ENCODE data around the gene B3GALT5. TPM values are rescaled to one million over a fixed set of nuclear protein-coding genes. Genes with fewer than 3 reads are reported as not detected.

Gene B3GALT5
- total RNA-seq, 1 experiment from 2014 or later = 1.5 TPM

- Histone ChIP-seq H3K9me2 (replicated peaks; ENCODE audit: low read length) (no peaks in the 10 kb centered on the region), H3K27me3 (ENCODE audit: low read length) (no peaks in the 10 kb centered on the region), H3K4me2 (ENCODE audit: low read length) (no peak overlapping the region), H3K4me3 (ENCODE audit: low read length) (no peak overlapping the region), H3K79me2 (ENCODE audit: low read length) (no peaks in the 10 kb centered on the region), H3K36me3 (ENCODE audit: low read depth, low read length) (no peaks in the 10 kb centered on the region), H4K20me1 (ENCODE audit: low read length) (no peaks in the 10 kb centered on the region), H3K9ac (ENCODE audit: low read length) (no peak overlapping the region), H2AFZ (ENCODE audit: low read length) (no peak overlapping the region), H3F3A (ENCODE audit: low read length, unreplicated experiment) (no peaks in the 10 kb centered on the region), H3K9me3 (ENCODE audit: low read length) (no peaks in the 10 kb centered on the region), H3K4me1 (ENCODE audit: insufficient read depth, low read length) (peaks cover 6% of the 10 kb centered on the region; the same call in 1 of the 2 replicates), H3K27ac (ENCODE audit: low read length) (no peak overlapping the region)
- ChIA-PET POLR2A (ENCODE audit: unreplicated experiment) (no interaction called here), CTCF (no interaction called here)
- BruUV-seq (replicated peaks) = no TSS peak
- DNase-seq (no peak), ATAC-seq (peak; percentile 21; the same call in 1 of the 2 replicates)
- TF ChIP-seq CTCF (conservative IDR thresholded peaks at IDR 0.05; ENCODE audit: low read depth, low read length) (no peak), EZH2 (IDR thresholded peaks at IDR 0.05; ENCODE audit: low read length, unreplicated experiment) (no peak), EZH2phosphoT487 (IDR thresholded peaks at IDR 0.05; ENCODE audit: borderline replicate concordance, low read length) (no peak)
- intact Hi-C loops (cut with micrococcal nuclease) = loop anchor here (1.0 kb wide), 1 partner anchor 21 kb away; no protein-coding TSS in a partner anchor
Measured at GRCh38 chr21:39595465-39595864, 17.3 kb upstream of the B3GALT5 start.

- POLR2A ChIA-PET (ENCODE audit: unreplicated experiment) = no interaction called here
- TF ChIP-seq CTCF (conservative IDR thresholded peaks at IDR 0.05; ENCODE audit: low read depth, low read length) = no peak
- no peak for TF ChIP-seq EZH2phosphoT487 (IDR thresholded peaks at IDR 0.05; ENCODE audit: borderline replicate concordance, low read length)
- no peak for TF ChIP-seq EZH2 (IDR thresholded peaks at IDR 0.05; ENCODE audit: low read length, unreplicated experiment)
Measured at GRCh38 chr21:39597595-39597994, 15.1 kb upstream of the B3GALT5 start.

GRCh38 chr21:39599191-39599970 is 13.4 kb upstream of the B3GALT5 start:
- H2AFZ ChIP-seq (ENCODE audit: low read length) = no peak overlapping the region
- no peak overlapping the region for H3K27ac ChIP-seq (ENCODE audit: low read length)
- no peaks in the 10 kb centered on the region for H3F3A ChIP-seq (ENCODE audit: low read length, unreplicated experiment)
- no peak overlapping the region for H3K9ac ChIP-seq (ENCODE audit: low read length)
- no peaks in the 10 kb centered on the region for H3K27me3 ChIP-seq (ENCODE audit: low read length)
- BruUV-seq (replicated peaks) = no TSS peak
- no peaks in the 10 kb centered on the region for H3K79me2 ChIP-seq (ENCODE audit: low read length)
- H3K9me2 ChIP-seq (replicated peaks; ENCODE audit: low read length) = no peaks in the 10 kb centered on the region
- H3K9me3 ChIP-seq (ENCODE audit: low read length) = no peaks in the 10 kb centered on the region
- no peak for DNase-seq
- no peaks in the 10 kb centered on the region for H3K4me1 ChIP-seq (ENCODE audit: insufficient read depth, low read length)
- no peak overlapping the region for H3K4me2 ChIP-seq (ENCODE audit: low read length)
- H3K4me3 ChIP-seq (ENCODE audit: low read length) = no peak overlapping the region
- ATAC-seq = no peak
- intact Hi-C loops (cut with micrococcal nuclease) = no loop called here
- TF ChIP-seq EZH2phosphoT487 (IDR thresholded peaks at IDR 0.05; ENCODE audit: borderline replicate concordance, low read length) (no peak), CTCF (conservative IDR thresholded peaks at IDR 0.05; ENCODE audit: low read depth, low read length) (no peak), EZH2 (IDR thresholded peaks at IDR 0.05; ENCODE audit: low read length, unreplicated experiment) (no peak)
- no peaks in the 10 kb centered on the region for H3K36me3 ChIP-seq (ENCODE audit: low read depth, low read length)
- ChIA-PET CTCF (no interaction called here), POLR2A (ENCODE audit: unreplicated experiment) (no interaction called here)
- no peaks in the 10 kb centered on the region for H4K20me1 ChIP-seq (ENCODE audit: low read length)

More at GRCh38 chr21:39597595-39597994, 15.1 kb upstream of the B3GALT5 start:
- BruUV-seq (replicated peaks) = no TSS peak
- H3K9ac ChIP-seq (ENCODE audit: low read length) = no peak overlapping the region
- H3K4me2 ChIP-seq (ENCODE audit: low read length) = no peak overlapping the region
- CTCF ChIA-PET = no interaction called here
- ATAC-seq = no peak
- H3K9me3 ChIP-seq (ENCODE audit: low read length) = no peaks in the 10 kb centered on the region
- peaks cover 6% of the 10 kb centered on the region; the same call in 1 of the 2 replicates for H3K4me1 ChIP-seq (ENCODE audit: insufficient read depth, low read length)
- H3K27ac ChIP-seq (ENCODE audit: low read length) = no peak overlapping the region
- H3K79me2 ChIP-seq (ENCODE audit: low read length) = no peaks in the 10 kb centered on the region
- no peaks in the 10 kb centered on the region for H4K20me1 ChIP-seq (ENCODE audit: low read length)
- H3F3A ChIP-seq (ENCODE audit: low read length, unreplicated experiment) = no peaks in the 10 kb centered on the region
- H3K4me3 ChIP-seq (ENCODE audit: low read length) = no peak overlapping the region
- intact Hi-C loops (cut with micrococcal nuclease) = no loop called here
- DNase-seq = no peak
- H3K27me3 ChIP-seq (ENCODE audit: low read length) = no peaks in the 10 kb centered on the region
- H3K9me2 ChIP-seq (replicated peaks; ENCODE audit: low read length) = no peaks in the 10 kb centered on the region
- no peaks in the 10 kb centered on the region for H3K36me3 ChIP-seq (ENCODE audit: low read depth, low read length)
- no peak overlapping the region for H2AFZ ChIP-seq (ENCODE audit: low read length)

Measured in PC-3 (cell line).